ENCODE results near the gene S100A12.
A peak's percentile ranks its signal among the peaks of the same experiment; 100 is the strongest.

Gene S100A12

DNA sequence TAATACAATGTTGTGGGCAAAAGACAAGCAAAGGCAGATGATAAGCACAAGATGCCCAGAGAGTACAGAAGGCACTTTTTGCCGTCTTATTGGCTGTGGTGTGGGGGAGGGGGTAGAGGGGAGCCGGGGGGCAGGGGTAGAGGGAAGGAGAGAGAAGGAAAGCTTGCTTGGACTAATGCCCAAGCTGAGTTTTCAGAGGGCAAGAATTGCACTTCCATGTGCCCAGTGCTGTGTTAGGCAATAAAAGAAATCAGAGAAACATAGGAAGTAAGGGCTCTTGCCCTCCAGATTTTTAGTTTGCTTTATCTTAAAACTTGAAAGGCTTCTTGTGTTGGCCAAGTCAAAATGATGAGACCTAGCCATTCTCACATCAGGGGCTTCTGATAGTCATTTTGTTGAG lies 8.3 kb downstream of the S100A12 start:
- DNase-seq (ENCODE audit: low read depth), result no peak

DNA sequence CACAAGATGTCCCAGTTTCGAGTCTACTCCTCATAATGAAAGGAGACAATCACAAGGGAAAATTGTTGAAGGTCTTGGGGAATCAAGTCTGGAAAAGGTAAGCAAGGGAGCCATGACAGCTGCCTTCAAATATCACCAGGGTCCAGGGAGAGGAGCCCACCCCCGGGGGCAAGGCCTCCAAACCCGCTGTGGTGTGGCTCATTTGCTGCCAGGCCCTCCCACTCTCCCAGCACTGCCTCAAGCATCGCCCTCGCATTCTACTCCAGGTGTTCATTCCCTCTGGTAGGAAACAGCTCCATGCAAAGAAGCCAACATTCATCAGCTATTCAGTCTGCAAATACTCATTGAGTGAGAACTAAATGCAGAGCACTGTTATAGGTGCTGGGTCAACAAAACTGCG lies 9.2 kb downstream of the S100A12 start:
- DNase-seq (ENCODE audit: low read depth), result no peak

DNA sequence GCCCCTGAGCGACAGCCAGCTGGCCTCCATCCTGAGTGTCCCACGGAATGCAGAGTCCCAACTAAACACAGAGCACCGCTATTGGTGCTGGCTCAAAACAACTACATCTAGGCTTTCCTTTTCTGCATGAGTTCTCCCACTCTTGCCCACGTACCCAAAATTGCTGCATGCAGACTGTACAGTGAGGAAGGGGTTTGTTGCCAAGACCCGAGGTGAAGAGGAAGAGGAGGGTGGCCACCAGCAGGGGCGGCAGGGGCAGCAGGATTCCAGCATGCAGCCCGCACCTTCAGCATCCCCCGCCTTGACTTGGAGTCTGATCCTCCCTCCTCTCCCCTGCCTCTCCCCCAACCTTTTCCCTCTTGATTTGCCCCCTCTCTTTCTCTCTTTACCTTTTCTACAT lies 9.7 kb downstream of the S100A12 start:
- no peak for DNase-seq (ENCODE audit: low read depth)

DNA sequence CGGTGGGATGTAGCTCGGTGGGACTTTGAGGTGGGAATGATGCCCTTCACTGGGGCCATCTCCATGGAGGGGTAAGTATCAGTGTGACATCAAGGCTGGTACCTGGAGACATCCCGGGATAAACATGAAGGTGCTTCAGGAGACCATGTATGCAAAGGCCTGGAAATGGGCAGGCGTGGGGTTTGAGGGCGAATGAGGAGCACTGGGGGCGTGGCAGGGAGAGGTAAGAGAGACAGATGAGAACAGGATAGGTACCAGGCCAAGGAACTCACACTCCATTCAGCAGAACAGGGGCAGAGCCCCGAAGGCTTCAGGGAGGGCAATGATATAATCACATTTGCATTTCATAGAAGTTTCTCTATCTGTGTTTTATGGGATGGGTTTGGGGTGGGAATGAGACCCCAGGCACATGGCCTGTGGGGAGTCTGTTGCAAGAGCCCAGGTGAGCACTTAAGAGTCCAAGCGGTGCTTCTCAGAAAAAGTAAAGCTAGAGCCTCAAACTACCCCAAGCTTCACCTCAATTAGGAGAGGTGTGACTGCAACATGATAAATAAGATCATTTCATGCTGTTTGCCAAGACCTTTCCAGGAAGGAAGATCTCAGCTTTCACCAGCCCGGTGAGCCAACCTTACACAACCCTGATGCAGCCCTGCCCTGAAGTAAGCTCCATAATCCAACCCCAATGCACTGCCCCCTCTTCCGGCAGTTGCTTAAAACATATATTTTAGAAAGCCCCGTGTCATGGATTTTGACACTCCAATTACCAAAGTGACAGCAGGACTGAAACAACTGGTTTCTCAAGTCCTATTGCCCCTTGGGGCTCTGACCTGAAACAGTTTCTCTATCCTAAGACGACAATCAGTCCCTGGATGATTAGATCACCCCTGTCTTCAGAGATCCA lies 10.4 kb downstream of the S100A12 start:
- no peak for DNase-seq (ENCODE audit: low read depth)

DNA sequence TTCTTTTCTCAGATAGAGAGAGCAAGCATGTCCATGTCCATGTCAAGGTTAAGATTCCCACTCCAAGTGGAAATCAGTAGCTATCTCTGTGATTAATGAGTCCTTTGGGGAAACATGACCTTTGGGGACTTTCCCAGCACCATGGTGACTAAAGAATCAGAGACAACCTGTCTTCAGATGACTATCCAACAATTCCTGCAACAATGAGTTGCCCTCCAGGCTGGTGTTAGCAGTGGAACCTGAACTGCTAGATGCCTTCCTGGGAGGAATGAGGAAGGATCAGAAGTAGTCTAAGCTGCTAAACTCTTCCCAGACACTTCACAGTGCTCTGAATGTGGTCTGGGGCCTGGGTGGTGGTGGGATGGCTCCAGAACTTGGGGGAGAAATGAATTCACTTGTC lies 11.3 kb downstream of the S100A12 start:
- no peak for DNase-seq (ENCODE audit: low read depth)

DNA sequence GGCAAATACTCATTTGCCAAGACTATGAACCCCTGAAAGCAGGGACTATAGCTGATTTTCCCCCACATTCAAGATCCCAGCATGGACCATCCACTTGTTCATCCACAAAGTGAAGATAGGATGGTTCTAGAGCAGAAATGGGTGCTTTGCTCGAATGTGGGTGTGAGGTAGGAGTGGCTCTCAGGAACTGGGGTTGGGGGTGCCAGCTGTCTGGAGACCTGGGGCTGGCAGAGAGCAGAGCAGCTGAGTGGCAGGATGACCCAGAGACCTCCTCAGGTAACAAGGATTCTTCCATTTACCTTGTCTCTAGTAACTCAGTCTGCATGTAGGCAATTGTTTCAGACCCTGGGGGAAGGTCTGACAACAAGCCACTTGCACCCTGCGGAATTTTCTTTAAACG lies 11.8 kb downstream of the S100A12 start:
- DNase-seq (ENCODE audit: low read depth), result no peak

DNA sequence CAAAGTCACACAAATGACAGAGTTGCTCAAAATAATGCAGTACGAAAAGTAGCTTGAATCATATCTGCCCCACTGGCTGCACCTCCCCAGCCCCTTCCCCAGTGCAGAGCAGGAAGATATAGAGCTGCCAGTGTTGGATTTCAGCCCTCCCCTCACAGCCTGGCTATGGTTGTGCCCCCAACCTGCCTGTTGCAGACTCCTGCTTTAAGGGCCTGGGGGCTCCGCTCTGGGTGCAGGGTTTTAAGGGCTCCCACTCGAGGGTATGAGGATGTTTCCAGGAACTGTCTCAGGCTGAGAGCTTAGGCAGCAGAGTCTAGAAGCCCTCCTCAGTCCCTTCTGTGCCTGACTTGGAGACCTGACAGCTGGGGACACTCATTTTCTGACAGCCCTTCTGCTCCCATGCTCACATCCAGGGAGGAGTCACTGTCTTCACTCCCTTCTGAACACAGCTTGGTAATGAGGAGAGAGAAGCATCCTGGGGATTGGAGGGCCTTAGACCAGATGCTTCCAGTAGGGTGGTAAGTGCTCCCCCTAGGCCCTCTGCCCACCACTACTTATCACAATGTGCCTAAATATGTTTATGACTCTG lies 13.1 kb downstream of the S100A12 start:
- DNase-seq (ENCODE audit: low read depth), result no peak

DNA sequence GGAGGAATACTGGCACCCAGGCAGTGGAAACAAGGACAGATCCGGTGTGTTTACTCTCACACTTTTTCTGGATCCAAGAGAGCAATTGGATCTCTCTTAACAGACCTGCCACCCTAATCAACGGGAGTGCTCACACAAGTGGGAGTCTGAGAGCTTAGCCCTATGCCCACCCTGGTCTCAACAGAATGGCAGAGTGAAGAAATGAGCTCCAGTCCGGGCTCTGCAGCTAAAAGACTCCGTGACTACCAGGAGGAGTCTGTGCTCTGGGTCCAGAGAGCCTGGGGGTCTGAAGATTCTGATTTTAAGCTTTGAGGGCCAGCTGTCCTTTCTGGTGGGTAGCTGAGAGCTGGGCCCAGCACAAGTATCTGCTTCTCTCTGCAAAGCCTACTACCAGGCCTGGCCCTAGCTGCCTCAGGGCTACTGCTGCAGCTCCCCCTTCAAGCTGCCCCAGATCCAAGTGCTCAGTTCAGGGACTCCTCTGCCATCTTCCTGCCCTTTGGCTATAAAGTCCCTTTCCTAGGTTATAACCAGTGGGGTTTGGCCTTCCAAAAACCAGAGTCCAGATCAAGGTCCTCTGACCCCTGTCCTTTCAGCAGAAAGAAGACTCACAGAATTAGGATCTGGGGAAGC lies 13.8 kb downstream of the S100A12 start:
- DNase-seq (ENCODE audit: low read depth), result no peak

DNA sequence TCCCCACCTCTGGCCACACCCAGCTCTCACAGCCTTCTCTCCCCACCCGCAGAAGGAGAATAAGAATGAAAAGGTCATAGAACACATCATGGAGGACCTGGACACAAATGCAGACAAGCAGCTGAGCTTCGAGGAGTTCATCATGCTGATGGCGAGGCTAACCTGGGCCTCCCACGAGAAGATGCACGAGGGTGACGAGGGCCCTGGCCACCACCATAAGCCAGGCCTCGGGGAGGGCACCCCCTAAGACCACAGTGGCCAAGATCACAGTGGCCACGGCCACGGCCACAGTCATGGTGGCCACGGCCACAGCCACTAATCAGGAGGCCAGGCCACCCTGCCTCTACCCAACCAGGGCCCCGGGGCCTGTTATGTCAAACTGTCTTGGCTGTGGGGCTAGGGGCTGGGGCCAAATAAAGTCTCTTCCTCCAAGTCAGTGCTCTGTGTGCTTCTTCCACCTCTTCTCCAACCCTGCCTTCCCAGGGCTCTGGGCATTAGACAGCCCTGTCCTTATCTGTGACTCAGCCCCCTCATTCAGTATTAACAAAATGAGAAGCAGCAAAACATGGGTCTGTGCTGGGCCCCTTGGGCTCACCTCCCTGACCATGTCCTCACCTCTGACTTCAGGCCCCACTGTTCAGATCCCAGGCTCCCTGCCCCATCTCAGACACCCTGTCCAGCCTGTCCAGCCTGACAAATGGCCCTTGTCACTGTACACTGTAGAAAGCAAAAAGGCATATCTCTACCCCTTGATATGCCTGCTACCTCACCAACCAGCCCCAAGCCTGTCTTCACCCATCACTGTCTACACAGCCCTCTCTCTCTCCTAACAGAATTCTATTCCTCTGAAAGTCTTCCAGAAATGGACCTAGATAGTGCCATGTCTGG lies 14.6 kb downstream of the S100A12 start:
- DNase-seq (ENCODE audit: low read depth), result no peak

DNA sequence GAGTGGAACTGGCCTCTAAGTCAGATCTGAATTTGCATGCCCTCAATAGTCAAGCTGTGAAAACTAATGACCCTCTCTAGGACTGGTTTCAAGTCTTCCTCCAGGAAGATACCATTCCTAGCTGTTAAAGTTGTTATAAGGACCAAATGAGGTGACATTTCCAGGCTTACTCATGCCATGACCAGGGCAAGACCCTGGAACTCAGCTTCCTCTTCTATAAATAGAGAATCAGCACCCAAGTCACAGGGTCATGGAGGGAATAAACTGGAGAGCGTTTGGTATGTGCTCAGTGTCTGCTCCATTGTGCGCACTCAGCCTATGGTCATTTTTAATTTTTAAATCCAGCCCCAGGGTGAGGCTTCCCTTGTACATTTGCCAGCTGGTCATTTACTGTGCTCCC lies 15.2 kb downstream of the S100A12 start:
- no peak for DNase-seq (ENCODE audit: low read depth)

DNA sequence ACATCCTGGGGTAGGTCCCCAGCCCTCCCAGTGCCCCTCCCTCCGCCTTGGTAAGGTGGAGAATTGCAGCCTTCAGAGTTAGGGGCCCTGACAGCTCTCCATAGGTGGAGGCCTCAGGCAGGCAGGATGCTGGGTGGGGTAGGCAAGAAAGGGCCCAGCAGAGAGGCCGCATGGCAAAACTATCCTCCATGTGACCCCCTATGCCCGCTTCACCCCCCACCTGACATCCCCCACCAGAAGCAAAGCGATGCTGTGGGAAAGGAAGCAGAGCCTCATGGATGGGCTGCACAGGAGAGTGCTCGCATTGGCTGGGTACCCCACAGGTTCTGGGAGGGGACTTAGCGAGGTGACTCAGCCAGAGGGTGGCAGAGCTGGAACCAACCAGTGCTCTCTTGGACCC lies 16.2 kb downstream of the S100A12 start:
- DNase-seq (ENCODE audit: low read depth), result no peak

DNA sequence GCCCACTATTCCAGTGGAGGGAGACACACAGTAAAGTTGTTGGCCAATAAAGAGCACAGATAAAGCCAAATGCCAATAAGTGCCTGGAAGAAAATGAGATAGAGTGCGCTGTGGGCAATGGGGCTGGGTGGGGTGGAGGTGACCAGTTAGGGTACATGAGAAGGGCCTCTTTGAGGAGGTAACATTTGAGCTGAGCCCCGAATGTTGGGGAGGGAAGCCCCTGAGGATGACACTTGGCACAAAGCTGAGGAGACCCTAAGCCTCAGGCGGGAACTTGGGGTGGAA lies 16.8 kb downstream of the S100A12 start:
- DNase-seq (ENCODE audit: low read depth), result no peak

DNA sequence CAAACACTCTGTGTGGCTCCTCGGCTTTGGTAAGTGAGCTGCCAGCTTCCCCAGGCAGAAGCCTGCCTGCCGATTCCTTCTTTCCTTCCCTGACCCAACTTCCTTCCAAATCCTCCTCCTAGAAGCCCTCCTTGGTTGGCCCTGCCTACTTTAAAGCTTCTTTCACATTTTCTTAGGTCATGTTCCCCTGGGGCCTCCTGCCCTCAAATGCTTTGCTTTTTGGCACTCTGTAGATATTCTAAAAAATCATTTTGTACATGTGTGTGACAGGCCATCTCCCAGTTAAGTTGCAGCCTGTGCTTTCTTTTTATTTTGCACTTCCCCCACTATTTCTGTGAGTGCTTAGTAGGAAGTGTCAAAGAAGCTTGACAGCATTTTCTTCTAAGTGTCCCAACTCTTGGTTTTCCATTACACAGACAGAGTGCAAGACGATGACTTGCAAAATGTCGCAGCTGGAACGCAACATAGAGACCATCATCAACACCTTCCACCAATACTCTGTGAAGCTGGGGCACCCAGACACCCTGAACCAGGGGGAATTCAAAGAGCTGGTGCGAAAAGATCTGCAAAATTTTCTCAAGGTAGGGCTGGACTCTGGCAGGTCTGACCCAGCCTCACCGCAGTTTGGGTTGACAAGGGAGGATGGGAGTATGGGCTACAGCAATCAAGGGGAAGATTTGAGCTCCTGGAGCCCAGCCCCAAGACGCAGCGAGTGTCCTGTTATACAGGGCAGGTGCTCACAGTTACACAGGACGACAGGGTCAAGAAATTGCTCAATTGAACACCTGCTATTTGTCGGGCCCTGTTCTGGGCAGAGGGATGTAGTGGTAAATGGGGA lies 17.3 kb downstream of the S100A12 start, which contains the start of gene S100A9:
Gene S100A9 (plus strand): TSS at position 2 of the 838 bp plus-strand sequence. CDS start 430 bp downstream, at position 432.
- no peak for DNase-seq (ENCODE audit: low read depth)

DNA sequence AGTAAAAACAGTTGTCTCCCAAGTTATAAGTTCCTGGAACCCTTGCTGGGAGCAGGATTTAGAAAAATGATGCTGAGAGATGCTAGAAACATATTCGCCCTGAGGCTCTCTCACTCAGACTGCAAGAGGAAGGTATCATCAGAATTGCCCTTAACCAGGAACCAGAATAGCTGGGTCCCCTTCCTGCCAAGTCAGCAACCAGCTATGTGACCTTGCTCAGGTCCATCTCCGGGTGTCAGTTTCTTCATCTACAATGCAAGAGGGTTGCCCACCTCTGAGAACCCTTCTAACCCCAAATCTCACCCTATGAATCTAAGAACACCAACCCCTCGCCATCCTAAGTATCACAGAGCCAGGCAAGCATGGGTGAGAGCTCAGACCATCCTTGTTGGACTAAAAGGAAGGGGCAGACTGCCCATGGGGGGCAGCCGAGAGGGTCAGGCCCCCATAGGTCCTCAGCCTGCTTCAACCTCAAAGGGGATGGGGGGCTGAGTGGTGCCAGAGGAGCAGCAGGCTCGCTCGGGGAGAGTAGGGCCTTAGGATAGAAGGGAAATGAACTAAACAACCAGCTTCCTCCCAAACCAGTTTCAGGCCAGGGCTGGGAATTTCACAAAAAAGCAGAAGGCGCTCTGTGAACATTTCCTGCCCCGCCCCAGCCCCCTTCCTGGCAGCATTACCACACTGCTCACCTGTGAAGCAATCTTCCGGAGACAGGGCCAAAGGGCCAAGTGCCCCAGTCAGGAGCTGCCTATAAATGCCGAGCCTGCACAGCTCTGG lies 18.2 kb downstream of the S100A12 start:
- DNase-seq (ENCODE audit: low read depth), result no peak

DNA sequence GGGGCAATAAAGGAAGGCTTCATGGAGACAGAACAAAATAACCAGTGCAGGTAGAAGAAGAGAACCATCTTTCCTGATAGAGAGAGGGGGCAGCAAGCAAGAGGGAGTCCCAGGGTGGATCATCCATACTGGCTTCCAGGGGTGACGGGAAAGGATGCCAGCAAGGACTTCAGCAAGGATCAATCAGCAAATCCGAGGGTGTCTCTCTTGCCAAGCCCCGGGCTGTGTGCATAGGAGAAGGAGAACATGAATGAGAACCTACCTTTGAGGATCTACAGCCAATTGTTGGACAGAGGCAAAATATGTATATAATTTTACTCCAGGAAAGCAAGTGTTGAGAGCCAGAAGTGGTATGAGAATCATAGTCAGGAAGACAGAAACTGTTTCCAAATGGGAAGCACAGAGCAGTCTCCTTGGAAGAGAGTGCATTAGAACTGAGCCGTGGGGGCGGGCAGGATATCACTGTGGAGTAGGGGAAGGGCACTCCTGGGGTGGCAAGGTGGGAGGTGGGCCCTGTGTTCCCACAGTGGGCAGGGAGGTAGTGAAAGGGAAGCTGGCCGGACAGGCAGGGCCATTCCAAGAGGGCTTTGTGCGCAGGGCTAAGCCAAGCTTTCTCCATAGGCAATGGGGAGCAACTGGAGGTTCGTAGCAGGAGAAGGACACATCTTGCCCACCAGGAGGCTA lies 18.9 kb downstream of the S100A12 start:
- no peak for DNase-seq (ENCODE audit: low read depth)

DNA sequence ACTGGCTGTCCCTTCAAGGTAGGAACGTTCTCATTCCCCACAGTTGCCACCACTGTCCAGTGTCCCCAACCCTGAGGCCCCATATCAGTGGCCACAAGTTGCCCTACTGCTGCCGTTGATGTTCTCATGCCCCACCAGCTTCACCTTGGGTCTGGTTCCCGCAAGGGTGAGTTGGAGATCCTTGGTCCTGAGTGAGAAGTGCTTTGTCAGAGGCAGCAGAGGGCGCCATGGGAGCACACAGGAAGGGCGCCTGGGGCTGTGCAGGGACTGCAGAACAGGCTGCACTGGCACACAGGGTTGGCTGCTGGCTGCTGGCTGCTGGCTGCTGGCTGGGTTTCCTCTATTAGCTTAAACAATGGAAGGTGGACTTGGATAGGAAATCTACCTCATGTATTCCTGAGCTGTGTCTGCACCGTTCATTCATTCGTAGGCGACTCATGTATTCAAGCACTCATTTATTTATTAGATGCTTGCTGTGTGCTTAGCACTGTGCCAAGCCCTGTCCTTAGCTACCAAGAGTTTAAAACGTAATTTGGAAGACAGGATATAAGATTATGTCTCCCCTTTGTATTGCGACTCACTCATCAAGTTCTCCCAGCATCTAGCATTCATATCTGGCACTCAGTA lies 19.9 kb downstream of the S100A12 start:
- peak; percentile 18 for DNase-seq (ENCODE audit: low read depth)

DNA sequence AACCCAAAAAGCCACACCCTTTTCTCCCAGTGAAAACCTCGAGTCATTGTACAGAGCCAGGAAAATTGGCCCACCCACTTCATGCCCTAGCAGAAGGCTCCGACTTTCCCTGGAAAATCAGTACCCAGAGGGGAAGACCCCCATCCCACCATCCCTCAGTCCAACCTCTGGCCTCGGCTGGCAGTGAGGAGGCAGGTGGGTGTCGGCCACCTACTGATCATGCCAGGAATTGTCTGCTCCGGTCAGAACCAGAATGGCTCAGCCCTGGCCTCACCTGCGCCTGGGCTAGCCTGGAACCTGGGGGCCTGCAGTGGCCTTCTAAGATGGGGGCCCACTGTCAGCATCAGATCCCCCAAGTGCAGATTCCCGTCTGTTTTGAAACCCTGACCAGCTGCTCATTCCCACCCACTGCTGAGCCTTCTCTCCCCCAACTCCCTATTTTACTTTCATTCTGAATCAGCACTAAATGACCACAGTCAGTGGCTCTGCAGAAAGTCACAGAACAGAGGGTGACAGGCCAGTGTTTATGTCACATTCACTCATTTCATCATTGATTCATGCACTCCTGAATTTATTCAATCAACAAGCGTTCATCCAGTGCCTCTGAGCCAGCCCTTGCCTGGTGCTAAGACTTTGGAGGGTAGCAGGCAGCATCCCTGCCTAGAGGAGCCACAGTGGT lies 20.8 kb downstream of the S100A12 start:
- no peak for DNase-seq (ENCODE audit: low read depth)

DNA sequence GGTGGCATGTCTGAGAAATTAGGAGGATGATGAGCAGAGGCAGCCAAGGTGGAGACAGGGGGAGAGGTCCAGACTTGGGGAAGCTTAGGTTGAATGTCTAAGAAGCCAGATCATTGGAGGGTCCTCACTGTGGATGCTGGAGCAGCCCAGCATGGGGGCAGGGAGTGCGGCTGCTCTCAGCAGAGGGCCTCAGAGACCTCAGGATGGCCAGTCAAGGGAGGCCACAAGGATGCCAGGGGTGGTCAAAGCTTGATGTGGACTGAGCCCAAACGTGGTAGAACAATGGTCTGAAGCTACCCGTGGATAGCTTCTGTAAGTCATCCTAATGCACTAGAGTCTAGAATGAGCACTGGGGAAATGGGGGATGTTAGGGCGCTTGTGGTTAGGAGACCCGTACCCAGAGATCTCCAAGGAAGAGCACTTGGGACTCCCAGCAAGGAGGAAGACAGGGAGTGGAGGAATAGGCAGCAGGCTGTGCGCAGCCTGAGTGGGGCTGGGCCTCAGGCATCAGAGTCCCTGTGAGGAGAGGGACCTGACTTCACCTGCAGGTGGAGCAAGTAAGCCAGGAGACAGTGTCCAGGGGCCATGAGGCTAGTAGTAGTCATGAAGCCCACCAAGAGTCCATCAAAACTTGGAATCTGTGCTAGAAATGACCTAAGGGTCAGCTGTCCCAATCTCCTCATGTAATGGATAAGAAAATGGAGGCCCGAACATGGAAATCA lies 22.0 kb downstream of the S100A12 start:
- DNase-seq (ENCODE audit: low read depth), result no peak

All from HS-5 (cell line).